Eye (tissue), 1 donor: ENCODE data around the gene ADCY5.

Experiments
- DNase-seq: peaks from one replicate; pipeline ENCODE4 v3.0.0-alpha.2; 2015

The ADCY5 gene

GRCh38 chr3:123296836-123297626 lies 151.9 kb downstream of the ADCY5 start:
- DNase-seq = no peak

- DNase-seq = no peak
Observed at GRCh38 chr3:123296261-123296660, 152.6 kb downstream of the ADCY5 start.

DNA sequence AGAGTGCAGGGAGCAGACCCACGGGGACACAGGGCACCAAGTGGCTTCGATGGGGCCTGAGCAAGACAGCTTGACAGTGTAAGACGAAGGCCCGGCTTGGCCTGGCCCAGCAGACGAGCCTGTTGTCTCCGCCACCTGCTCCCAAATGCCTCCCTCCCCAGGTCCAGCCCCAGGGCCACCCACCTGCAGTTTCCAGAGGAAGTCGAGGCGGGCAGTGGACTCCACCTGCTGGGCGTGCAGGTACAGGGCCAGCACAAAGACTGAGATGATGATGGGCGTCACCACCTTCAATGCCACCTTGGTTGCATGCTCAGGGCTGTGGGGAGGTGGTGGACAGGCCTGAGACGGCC lies 153.0 kb downstream of the ADCY5 start:
- DNase-seq = no peak

DNA sequence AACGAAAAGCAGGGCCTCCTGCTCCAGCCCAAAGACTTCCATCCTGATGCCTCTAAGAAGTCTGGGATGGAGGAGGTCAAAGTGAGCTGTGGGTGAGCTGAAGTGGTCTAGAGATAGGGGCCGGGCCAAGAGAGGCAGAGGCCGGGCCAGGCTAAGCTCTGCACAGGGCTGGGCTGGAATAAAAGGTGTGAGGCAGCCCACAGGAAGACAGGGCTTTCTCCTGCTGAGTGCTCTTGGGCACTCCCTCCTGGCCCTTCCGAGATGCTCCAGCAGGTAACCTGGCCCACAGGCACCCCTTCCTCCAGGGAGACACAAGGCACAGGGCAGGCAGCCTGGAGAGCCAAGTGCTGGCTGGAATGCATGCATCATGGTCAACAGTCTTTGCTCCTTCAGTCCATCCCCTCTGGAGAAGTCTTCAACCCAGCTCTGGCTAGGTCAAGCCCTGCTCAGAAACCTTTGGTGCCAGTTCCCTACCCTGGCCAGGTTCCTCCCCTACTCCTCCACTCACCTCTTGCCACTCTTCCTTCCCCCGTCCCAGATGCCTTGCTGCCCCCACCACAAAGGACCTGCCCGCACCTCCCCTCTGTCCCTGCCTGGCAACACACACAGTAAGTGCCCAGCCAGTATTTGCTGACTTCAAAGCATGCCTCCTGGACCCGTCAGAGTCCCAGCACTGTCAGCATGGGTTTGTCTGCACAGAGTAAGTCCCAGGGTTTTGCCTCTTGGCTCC lies 153.6 kb downstream of the ADCY5 start:
- DNase-seq = no peak

GRCh38 chr3:123294296-123294938 lies 154.5 kb downstream of the ADCY5 start:
- DNase-seq = no peak

DNA sequence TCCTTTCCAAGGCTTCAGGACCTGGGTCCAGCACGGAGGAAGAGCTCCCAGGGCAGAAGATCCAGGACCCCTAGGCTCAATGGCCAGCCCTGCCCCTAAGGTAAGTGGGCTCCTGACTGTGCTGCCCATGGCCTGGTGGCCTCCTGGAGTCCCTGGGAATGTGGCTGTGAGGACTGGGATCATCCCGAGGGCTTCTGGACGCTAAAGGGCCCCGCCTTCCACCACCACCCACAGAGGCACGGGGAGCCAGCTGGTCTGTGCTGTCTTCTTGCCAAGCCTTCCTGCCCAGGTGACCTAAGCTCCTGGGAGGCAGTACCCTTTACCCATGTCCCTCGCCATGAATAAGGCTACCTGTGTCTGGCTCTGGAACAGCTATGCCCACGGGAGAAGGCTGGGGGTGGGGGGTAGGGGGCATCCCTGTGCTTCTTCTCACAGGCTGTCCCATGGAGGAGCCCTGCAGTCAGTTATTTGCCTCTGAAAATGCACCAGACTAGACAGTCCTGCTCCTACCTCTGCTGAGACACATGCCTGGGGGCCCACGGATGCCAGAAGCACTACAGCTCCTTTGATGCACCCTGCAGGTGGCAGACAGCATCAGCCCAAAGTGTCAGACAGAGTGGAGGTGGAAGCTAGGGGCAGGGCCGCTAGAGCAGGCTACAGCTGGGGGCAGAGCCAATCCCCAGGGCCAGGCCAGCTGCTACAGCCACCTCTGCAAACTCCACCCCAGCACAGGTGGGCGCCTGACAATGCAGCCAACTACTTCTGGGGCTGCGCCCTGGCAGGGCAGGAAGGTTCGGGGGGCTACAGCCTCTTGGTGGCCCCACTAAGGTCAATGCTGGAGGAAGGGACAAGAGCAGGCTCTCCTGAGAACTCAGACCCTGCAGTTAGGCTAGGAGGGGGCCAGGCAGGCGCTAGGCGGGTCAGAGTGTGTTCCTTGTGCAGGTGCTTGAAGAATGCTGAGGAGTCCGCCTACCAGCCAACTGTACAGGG lies 156.3 kb downstream of the ADCY5 start:
- DNase-seq = no peak

- DNase-seq = no peak
Observed at GRCh38 chr3:123291404-123291803, 157.5 kb downstream of the ADCY5 start.

DNA sequence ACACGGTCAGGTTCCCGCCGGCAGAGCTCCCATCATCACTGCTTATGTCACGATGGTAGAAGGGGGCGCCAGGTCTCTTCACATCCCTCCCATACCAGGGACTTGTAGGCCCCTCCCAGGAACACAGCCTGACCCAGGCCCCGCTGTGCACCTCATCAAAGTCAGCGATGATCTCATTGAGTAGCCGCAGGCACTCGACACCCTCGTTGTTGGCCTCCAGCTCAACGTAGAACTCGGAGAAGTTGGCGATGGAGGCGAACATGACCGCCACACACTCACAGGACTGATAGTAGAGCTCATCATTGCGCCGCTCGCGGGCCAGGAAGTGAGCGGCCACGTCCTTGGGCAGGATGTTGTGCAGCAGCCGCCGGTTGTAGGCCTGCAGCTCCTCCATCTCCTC lies 157.9 kb downstream of the ADCY5 start:
- DNase-seq = no peak

GRCh38 chr3:123290107-123290930 lies 158.6 kb downstream of the ADCY5 start:
- DNase-seq = no peak

DNA sequence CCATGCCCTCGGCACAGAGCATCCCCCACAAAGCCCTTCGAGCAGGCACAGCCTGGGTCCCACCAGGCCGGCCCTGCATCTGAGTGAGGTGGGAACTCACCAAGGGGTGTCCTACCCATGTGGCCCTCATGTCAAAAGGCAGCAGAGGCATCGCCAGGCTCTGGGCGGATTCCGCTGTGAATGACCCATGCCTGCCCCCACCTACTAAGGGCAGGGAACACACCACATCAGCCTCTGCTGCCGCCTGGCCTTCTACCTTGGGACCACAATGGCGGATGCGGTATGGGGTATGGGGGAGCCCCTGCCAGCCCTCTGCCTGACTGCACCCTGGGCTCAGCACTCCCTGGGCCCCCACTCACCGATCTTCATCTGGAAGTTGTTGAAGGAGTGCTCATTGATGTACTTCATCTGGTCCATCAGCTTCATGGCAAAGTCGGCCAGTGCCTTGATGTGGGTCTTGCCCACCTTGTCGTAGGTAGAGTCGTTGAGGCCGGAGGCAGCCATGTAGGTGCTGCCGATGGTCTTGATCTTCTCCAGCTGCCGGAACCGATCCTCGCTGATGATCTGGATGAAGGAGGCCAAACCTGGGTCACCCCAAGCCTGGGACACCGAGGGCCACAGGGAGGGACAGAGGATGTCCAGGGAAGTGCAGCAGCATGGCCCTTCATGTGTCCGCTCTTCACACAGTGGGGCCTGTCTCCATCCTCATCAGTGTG lies 159.3 kb downstream of the ADCY5 start:
- no peak for DNase-seq

DNA sequence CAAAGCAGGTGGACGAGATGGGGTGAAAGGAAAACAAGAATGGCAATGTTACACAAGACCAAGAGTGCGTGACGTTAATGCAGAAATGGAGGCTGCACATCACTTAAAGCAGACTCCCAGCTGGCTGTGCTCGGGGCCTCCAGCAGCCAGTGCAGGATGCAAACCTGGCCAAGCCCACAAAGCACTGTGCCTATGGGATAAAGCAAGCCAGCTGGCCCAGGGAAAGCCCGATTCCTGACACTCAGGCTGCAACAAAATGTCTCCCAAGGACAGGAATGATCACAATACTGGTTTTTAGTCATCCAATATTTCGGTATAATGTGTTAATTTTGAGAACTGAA lies 161.0 kb downstream of the ADCY5 start:
- no peak for DNase-seq

GRCh38 chr3:123287051-123287961 lies 161.6 kb downstream of the ADCY5 start:
- DNase-seq = no peak

DNA sequence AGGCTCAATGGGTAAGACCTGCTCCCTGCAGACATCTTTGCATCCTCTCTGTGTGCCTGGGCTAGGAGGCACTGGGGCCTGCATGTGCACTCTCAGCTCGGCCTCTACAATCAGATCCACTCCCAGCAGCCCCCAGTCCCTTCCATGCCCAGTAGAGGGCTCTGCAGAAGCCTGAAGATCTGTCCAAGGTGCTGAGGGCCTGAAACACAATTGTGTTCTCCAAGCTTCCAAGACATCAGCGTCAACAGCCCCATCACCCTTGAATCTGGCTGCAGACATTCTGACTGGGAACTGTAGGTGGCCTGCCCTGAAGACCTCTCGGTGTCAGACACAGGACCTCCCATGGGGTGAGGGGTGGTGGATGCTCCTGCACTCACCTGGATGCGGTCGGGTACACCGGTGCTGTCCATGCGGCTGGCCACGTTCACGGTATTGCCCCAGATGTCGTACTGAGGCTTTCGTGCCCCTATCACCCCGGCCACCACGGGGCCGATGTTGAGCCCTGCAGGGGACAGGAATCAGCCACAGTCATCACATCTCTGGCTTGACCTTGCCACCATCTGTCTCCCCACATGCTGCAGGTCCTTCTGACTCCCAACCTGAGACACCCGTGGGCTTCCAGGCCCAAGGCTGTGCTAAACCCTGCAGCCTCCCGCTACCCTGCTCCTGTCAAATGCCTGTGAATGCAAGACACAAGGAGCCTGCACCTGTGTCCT lies 162.4 kb downstream of the ADCY5 start:
- peak; percentile 76 for DNase-seq

GRCh38 chr3:123285931-123286307 lies 163.0 kb downstream of the ADCY5 start:
- no peak for DNase-seq

DNA sequence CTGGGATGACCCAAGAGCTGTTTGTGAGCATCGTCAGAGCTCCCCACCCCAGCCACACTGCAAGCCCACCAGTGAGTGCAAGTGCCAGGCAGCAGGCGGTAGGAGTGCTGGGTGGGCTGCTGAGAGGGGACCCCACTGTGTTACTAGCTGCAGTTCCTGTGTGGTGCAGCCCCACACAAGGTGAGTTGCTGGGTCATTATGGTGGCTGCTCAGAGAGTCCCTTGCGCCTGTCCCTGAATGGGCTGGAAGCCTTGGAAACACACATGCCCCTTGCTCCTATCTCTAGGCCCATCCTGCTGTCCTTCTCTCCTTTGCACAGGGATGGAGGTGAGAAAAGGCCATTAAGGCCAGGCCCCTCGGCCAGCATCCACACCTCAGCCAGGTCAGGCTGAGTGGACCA lies 163.4 kb downstream of the ADCY5 start:
- no peak for DNase-seq

DNA sequence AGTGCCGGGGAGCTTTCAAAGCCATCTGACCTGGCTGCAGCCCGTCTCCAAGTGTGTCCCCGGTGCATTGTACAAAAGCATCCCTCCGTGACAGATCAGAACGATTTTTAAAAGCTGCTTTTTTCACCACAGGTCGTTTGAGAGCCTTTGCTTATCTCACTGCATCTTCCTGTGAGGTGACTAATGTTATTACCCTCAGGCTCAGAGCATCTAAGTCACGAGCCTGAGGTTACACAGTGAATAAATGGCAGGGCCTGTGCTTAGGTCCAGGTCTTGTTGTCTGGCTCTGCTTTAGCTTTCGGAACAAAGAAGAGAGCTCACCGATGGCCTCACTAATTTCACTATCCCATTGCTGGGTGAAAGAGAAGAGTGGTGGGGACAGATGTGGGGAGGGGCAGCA lies 163.8 kb downstream of the ADCY5 start:
- no peak for DNase-seq

GRCh38 chr3:123284399-123285010 lies 164.4 kb downstream of the ADCY5 start:
- DNase-seq = no peak

DNA sequence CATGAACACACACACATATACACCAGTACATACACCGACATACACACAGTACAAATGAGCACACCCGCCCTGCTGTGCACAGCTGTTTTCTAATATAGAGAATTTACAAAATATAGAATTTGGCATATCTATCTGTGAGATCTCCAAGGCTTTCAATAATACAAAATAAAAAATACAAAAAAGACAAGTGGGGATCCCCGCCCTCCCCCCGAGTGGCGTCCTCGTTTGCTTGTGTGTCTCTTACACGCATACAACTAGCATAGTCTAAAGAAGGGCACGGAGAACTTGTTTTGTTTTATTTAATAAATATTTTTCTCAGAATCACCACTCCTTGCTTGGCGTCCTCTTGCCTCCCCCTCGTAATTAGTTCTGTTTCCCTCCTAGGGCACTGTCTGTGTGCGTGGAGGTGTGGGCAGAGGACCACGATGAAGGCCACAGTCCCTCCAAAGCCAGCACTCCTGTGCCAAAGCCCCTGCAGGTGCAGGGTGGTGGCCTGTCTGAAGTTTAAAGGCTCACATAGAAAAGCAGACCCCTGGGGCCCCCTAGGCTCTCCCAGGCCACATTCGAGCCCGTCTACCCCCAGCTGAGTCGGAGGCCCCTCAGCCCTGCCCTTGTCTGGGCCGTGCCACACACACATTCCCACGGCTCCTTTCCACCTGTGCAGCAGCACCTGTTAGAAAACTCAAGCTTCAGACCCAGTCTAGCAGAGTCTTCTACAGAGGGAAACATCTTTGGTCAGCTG lies 165.1 kb downstream of the ADCY5 start:
- no peak for DNase-seq
